ENCODE measurements around the gene SLC7A4. TPM values are rescaled to one million over a fixed set of nuclear protein-coding genes. Genes with fewer than 3 reads are reported as not detected.

Gene SLC7A4
- total and polyA plus RNA-seq, 12 donors, result 0.07 to 0.78 (median 0.17) TPM; not detected in 7

DNA sequence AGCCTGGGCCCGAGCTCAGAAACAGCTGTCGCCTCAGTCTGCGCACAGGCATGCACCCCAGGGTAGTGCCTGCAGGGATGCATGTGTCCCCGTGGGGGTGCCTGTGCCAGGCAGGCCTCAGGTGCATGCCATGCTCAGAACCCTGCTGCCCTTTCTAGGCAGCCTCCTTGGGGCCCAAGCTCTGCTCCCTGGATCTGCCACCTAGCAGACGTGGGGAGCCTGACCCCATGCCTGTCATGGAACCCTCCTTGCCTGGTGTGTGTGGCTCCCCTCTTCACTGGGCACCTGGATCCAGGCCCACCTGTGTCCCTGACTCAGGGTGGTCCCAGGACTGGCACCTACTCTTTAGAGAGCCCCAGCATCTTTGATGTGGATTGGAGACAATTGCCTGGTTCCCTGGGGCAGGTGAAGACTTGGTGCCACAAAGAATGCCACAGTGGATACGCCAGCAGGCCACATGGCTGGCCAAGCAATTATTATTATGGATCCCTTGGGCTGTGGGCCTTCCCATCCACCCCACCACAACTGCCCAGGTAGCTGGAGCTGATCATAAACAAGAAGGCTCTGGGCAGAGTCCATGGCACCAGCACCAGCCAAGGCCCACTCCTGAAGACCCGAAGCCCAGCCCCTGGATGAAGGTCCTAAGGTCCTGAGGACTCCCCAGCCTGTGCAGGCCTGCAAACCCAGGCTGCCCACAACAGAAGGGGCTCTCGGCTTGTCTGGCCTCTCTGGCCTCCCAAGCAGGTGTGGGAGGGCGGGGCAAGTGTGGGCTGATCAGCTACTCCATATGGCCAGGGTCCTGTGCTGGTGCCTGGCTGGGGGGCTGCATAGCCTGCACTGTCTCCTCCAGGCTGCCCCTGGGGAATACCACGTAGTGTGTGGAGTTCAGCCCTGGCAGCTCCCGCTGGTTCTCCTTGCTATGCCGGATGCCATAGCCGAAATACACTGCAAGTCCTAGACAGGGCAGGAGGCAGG lies 3.8 kb downstream of the SLC7A4 start:
- intact Hi-C loops (cut with DNase I), result loop anchor here in 2 of 10 donors (2.0 to 10.0 kb wide), 2 partner anchors 36 to 84 kb away; no protein-coding TSS in a partner anchor
- no peak for DNase-seq
- Histone ChIP-seq H3K27me3 (peaks cover 8 to 44% (median 31%) of the 10 kb centered on the region in 7 donors), H3K4me1 (peaks cover 3 to 19% (median 8%) of the 10 kb centered on the region in 9 donors), H3K4me3 (no peak overlapping the region), H3K27ac (no peak overlapping the region), H3K9me3 (no peaks in the 10 kb centered on the region), H3K36me3 (no peaks in the 10 kb centered on the region)
- WGBS, 2 donors, result 90 to 95% methylated on average over 13 of the region's 13 CpGs
- TF ChIP-seq, protein P1, sequence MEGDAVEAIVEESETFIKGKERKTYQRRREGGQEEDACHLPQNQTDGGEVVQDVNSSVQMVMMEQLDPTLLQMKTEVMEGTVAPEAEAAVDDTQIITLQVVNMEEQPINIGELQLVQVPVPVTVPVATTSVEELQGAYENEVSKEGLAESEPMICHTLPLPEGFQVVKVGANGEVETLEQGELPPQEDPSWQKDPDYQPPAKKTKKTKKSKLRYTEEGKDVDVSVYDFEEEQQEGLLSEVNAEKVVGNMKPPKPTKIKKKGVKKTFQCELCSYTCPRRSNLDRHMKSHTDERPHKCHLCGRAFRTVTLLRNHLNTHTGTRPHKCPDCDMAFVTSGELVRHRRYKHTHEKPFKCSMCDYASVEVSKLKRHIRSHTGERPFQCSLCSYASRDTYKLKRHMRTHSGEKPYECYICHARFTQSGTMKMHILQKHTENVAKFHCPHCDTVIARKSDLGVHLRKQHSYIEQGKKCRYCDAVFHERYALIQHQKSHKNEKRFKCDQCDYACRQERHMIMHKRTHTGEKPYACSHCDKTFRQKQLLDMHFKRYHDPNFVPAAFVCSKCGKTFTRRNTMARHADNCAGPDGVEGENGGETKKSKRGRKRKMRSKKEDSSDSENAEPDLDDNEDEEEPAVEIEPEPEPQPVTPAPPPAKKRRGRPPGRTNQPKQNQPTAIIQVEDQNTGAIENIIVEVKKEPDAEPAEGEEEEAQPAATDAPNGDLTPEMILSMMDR (IDR thresholded peaks at IDR 0.05), result no peak
- peak in 1 of 8 donors; percentile 7 for ATAC-seq

DNA sequence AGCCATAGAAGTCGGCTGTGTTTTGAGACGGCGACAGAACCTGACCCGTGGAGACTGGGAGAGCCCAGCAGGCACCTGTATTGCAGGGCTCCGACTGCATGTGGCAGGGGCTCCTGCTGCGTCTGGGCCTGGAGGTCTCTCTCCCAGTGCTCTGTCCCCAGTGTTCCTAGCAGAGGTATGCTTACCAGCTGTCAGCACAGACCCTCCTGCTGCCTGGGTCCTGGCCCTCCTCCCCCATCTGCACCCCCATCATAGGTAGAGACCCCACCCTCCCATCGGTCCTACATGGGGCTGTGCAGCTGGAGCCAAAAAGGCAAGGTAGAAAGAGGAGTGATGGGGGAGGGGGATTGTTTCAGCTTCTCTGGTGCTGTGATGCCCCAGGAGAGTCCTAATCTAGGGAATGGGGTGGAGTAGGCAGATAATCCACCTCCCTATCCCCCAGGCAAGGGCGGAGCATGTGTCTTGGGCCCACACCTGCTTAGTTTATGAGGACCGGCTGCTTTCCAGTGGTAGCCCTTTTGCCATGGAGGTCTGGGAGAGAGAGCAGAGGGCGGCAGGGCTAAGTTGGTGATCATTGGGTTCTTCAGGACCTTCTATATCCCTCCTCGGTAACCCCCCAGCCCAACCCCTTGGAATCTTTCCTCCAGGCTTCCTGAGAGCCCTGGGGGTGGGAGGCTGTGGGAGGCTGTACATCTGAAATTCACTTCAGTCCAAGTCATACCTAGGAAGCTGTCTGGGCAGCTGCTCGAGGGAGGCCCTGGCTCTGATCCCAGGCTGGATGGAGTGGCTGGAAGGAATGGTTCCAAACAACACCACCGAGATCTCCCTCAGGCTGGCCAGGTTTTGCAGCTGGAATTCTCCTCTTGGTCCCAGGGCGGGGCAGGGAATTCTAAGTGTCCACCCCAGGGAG lies 5.3 kb downstream of the SLC7A4 start:
- WGBS, 2 donors, result 61 to 63% methylated on average over 14 of the region's 14 CpGs
- TF ChIP-seq, protein P1 (IDR thresholded peaks at IDR 0.05), result no peak
- Histone ChIP-seq H3K4me3 (no peak overlapping the region), H3K27me3 (peaks cover 5 to 32% (median 21%) of the 10 kb centered on the region in 7 donors), H3K36me3 (no peaks in the 10 kb centered on the region), H3K4me1 (peaks cover 2 to 12% (median 4%) of the 10 kb centered on the region in 9 donors), H3K27ac (no peak overlapping the region), H3K9me3 (no peaks in the 10 kb centered on the region)
- intact Hi-C loops (cut with DNase I), result loop anchor here in 1 of 10 donors (10.0 kb wide), 1 partner anchor 82 kb away; no protein-coding TSS in a partner anchor
- DNase-seq (peak in 1 of 2 donors; percentile 57), ATAC-seq (peak in 3 of 8 donors; percentile 14 to 38 (median 23))

DNA sequence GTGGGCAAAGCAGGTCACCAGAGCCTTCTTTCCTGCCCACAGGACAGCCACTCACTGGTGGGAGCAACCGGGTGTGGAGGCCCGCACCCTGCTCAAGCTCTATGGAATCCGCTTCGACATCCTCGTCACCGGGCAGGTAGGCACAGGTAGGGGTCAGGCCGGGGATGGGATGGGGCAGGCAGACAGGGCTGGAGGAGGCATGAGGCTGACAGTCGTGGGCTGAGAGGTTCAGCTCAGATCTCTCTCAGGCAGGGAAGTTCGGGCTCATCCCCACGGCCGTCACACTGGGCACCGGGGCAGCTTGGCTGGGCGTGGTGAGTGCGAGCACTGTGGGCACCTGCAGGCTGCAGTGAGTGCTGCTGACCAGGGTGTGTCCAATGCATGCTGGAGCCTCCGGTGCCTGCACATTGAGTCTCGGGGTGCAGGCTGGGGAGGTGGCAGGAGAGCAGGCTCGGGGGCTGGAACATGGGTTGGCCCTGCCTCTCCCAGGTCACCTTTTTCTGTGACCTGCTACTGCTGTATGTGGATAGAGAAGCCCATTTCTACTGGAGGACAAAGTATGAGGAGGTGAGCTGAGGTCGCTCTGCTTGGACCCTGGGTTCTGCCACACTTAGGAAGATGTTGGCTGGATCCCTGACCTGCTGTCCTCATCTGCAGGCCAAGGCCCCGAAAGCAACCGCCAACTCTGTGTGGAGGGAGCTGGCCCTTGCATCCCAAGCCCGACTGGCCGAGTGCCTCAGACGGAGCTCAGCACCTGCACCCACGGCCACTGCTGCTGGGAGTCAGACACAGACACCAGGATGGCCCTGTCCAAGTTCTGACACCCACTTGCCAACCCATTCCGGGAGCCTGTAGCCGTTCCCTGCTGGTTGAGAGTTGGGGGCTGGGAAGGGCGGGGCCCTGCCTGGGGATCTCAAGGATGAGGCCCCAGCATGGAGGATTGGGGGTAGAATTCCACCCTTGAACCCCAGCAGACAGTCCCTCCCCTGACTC lies 6.3 kb downstream of the SLC7A4 start:
- peaks cover 0 to 22% (median 11%) of the 10 kb centered on the region in 7 donors for H3K27me3 ChIP-seq
- TF ChIP-seq, protein P1 (IDR thresholded peaks at IDR 0.05), result no peak
- intact Hi-C loops (cut with DNase I), result loop anchor here in 1 of 10 donors (10.0 kb wide), 1 partner anchor 81 kb away; no protein-coding TSS in a partner anchor
- no peak for DNase-seq
- H3K4me3 ChIP-seq, result no peak overlapping the region
- no peak overlapping the region for H3K27ac ChIP-seq
- WGBS, 2 donors, result 91 to 92% methylated on average over 27 of the region's 27 CpGs
- no peaks in the 10 kb centered on the region for H3K9me3 ChIP-seq
- no peaks in the 10 kb centered on the region for H3K36me3 ChIP-seq
- no peak for ATAC-seq
- H3K4me1 ChIP-seq, result peaks cover 0 to 8% (median 0%) of the 10 kb centered on the region in 9 donors
